Esophagus (tissue), 2 donors: Measurements from ENCODE around the gene RND2. TPM values are rescaled to one million over a fixed set of nuclear protein-coding genes. Genes with fewer than 3 reads are reported as not detected.
"Not testable (repeated sequence)": the region's sequence is repeated elsewhere in the genome, so short reads cannot be mapped to it uniquely, and the experiment has no call there.

Experiments used
- H3K27ac ChIP-seq, 2 donors: one replicate each; pipeline ENCODE4 v1.5.1; 2013; ENCODE audit warnings: low read depth in 2 of 2, mild to moderate bottlenecking in 2 of 2, inconsistent platforms in 1 of 2, low read length in 1 of 2, moderate library complexity in 1 of 2
- H3K27me3 ChIP-seq, 2 donors: one replicate each; pipeline ENCODE4 v1.6.1; 2013; ENCODE audit warnings: low read length in 2 of 2, control low read depth in 1 of 2, mild to moderate bottlenecking in 1 of 2; ENCODE audit not compliant: insufficient read depth in 2 of 2, control insufficient read depth in 1 of 2
- H3K36me3 ChIP-seq, 2 donors: one replicate each; pipeline ENCODE4 v1.6.1; 2013; ENCODE audit warnings: low read length in 1 of 2; ENCODE audit not compliant: control insufficient read depth in 2 of 2, insufficient read depth in 2 of 2
- H3K4me1 ChIP-seq, 2 donors: one replicate each; pipeline ENCODE4 v1.6.1; 2013; ENCODE audit warnings: low read length in 1 of 2; ENCODE audit not compliant: control insufficient read depth in 2 of 2, insufficient read depth in 2 of 2
- H3K4me3 ChIP-seq, 2 donors: one replicate each; pipeline ENCODE4 v1.5.1; 2013; ENCODE audit warnings: low read length in 2 of 2, mild to moderate bottlenecking in 2 of 2, low read depth in 1 of 2, moderate library complexity in 1 of 2
- H3K9me3 ChIP-seq, 2 donors: one replicate each; pipeline ENCODE4 v1.6.1; 2013; ENCODE audit warnings: mild to moderate bottlenecking in 2 of 2, low read depth in 1 of 2, low read length in 1 of 2, moderate library complexity in 1 of 2; ENCODE audit not compliant: control insufficient read depth in 2 of 2, insufficient read depth in 1 of 2
- WGBS, 2 donors: extraction: QIAGEN DNeasy Blood & Tissue Kit; methylation state at CpG; one replicate each; pipeline ENCODE4 v1.1.7; 2013; 5-methylcytosine and 5-hydroxymethylcytosine counted together
- polyA plus RNA-seq, 2 donors: library from polyadenylated mRNA; stranded (reverse); fragments of 200-250 nt; gene quantifications; one replicate each; pipeline ENCODE4 v1.2.3, GENCODE V29; 2013
- donor health status: healthy with polysubstance abuse.
- donor health status: Bipolar disorder and iron deficiency.

The RND2 gene
- polyA plus RNA-seq, 2 donors = 0.53 to 0.54 TPM

GRCh38 chr17:43039646-43040045, 14.6 kb downstream of the RND2 start:
- no peaks in the 10 kb centered on the region for H3K36me3 ChIP-seq
- H3K4me1 ChIP-seq = no peaks in the 10 kb centered on the region
- no peak overlapping the region for H3K4me3 ChIP-seq
- no peaks in the 10 kb centered on the region for H3K9me3 ChIP-seq
- 89 to 93% methylated on average over 2 of the region's 2 CpGs for WGBS, 2 donors
- no peak overlapping the region for H3K27ac ChIP-seq
- no peaks in the 10 kb centered on the region for H3K27me3 ChIP-seq

- Histone ChIP-seq H3K27me3 (no peaks in the 10 kb centered on the region), H3K36me3 (no peaks in the 10 kb centered on the region), H3K9me3 (no peaks in the 10 kb centered on the region), H3K4me3 (no peak overlapping the region), H3K4me1 (no peaks in the 10 kb centered on the region), H3K27ac (no peak overlapping the region)
- WGBS, 2 donors = 84 to 95% methylated on average over 2 of the region's 2 CpGs
Measured at GRCh38 chr17:43040655-43041054, 15.6 kb downstream of the RND2 start.

GRCh38 chr17:43042025-43042628, 17.1 kb downstream of the RND2 start:
- no peaks in the 10 kb centered on the region for H3K9me3 ChIP-seq
- H3K4me1 ChIP-seq = no peaks in the 10 kb centered on the region
- no peaks in the 10 kb centered on the region for H3K27me3 ChIP-seq
- no peak overlapping the region for H3K27ac ChIP-seq
- no peak overlapping the region for H3K4me3 ChIP-seq
- H3K36me3 ChIP-seq = no peaks in the 10 kb centered on the region
- WGBS, 2 donors = 79 to 83% methylated on average over 5 of the region's 5 CpGs

GRCh38 chr17:43043307-43043706, 18.3 kb downstream of the RND2 start:
- Histone ChIP-seq H3K4me1 (no peaks in the 10 kb centered on the region), H3K9me3 (no peaks in the 10 kb centered on the region), H3K36me3 (no peaks in the 10 kb centered on the region), H3K4me3 (no peak overlapping the region), H3K27me3 (no peaks in the 10 kb centered on the region), H3K27ac (no peak overlapping the region)

GRCh38 chr17:43044024-43044423, 19.0 kb downstream of the RND2 start:
- Histone ChIP-seq H3K36me3 (no peaks in the 10 kb centered on the region), H3K4me3 (no peak overlapping the region), H3K9me3 (no peaks in the 10 kb centered on the region), H3K27me3 (no peaks in the 10 kb centered on the region), H3K27ac (no peak overlapping the region), H3K4me1 (no peaks in the 10 kb centered on the region)
- 91 to 95% methylated on average over 4 of the region's 4 CpGs for WGBS, 2 donors

GRCh38 chr17:43051969-43052368, 26.9 kb downstream of the RND2 start:
- no peaks in the 10 kb centered on the region for H3K36me3 ChIP-seq
- H3K9me3 ChIP-seq = no peaks in the 10 kb centered on the region
- WGBS, 2 donors = 84 to 91% methylated on average over 1 of the region's 1 CpG
- H3K4me3 ChIP-seq = no peak overlapping the region
- no peaks in the 10 kb centered on the region for H3K4me1 ChIP-seq
- no peak overlapping the region for H3K27ac ChIP-seq
- no peaks in the 10 kb centered on the region for H3K27me3 ChIP-seq

GRCh38 chr17:43053008-43053407, 28.0 kb downstream of the RND2 start:
- not testable (repeated sequence) for H3K27me3 ChIP-seq, H3K36me3 ChIP-seq, H3K9me3 ChIP-seq, H3K27ac ChIP-seq, H3K4me3 ChIP-seq, H3K4me1 ChIP-seq
- 96 to 97% methylated on average over 7 of the region's 7 CpGs for WGBS, 2 donors

GRCh38 chr17:43056051-43056450, 31.0 kb downstream of the RND2 start:
- Histone ChIP-seq H3K9me3 (no peaks in the 10 kb centered on the region), H3K27ac (no peak overlapping the region), H3K4me1 (no peaks in the 10 kb centered on the region), H3K36me3 (no peaks in the 10 kb centered on the region), H3K4me3 (no peak overlapping the region), H3K27me3 (no peaks in the 10 kb centered on the region)
- WGBS, 2 donors = 97 to 98% methylated on average over 7 of the region's 7 CpGs

GRCh38 chr17:43062984-43063638, 38.1 kb downstream of the RND2 start:
- 94 to 96% methylated on average over 10 of the region's 10 CpGs for whole genome bisulfite sequencing, 2 donors
- no peaks in the 10 kb centered on the region for H3K4me1 ChIP-seq
- H3K27ac ChIP-seq = no peak overlapping the region
- no peak overlapping the region for H3K4me3 ChIP-seq
- no peaks in the 10 kb centered on the region for H3K36me3 ChIP-seq
- no peaks in the 10 kb centered on the region for H3K9me3 ChIP-seq
- H3K27me3 ChIP-seq = no peaks in the 10 kb centered on the region
